Astrocyte (in vitro differentiated cells and primary cell): ENCODE data around the gene ZNF669. TPM values are rescaled to one million over a fixed set of nuclear protein-coding genes. Genes with fewer than 3 reads are reported as not detected.

Source experiments
- DNase-seq: peaks from one replicate; pipeline ENCODE4 v3.0.0-alpha.2; 2010; ENCODE audit warnings: low read depth
- FAIRE-seq: peaks from 2 replicates; lab custom pipeline; 2011; peaks lifted over from hg19 to GRCh38; lab: Jason Lieb, UNC
- H2AFZ ChIP-seq: 2 replicates; pipeline ENCODE4 v1.6.0; 2012; ENCODE audit warnings: low read depth, low read length, inconsistent platforms
- H3K27ac ChIP-seq: 2 replicates; pipeline ENCODE4 v1.5.1; 2011; ENCODE audit warnings: low read depth, low read length, inconsistent platforms
- H3K27me3 ChIP-seq: 2 replicates; pipeline ENCODE4 v1.6.0; 2011; ENCODE audit warnings: low read length, inconsistent platforms; ENCODE audit not compliant: insufficient read depth
- H3K36me3 ChIP-seq: 2 replicates; pipeline ENCODE4 v1.5.1; 2011; ENCODE audit warnings: low read length, inconsistent platforms; ENCODE audit not compliant: insufficient read depth
- H3K4me1 ChIP-seq: 2 replicates; pipeline ENCODE4 v1.5.1; 2011; ENCODE audit warnings: low read length, inconsistent platforms; ENCODE audit not compliant: insufficient read depth
- H3K4me2 ChIP-seq: 2 replicates; pipeline ENCODE4 v1.6.0; 2012; ENCODE audit warnings: low read length, inconsistent platforms
- H3K4me3 ChIP-seq: 2 replicates; pipeline ENCODE4 v1.5.1; 2011; ENCODE audit warnings: low read depth, mild to moderate bottlenecking, low read length, inconsistent platforms; ENCODE audit not compliant: insufficient read depth
- H3K79me2 ChIP-seq: 2 replicates; pipeline ENCODE4 v1.6.0; 2012; ENCODE audit warnings: mild to moderate bottlenecking, low read length, inconsistent platforms; ENCODE audit not compliant: insufficient read depth
- H3K9ac ChIP-seq: 2 replicates; pipeline ENCODE4 v1.6.0; 2012; ENCODE audit warnings: mild to moderate bottlenecking, low read length, inconsistent platforms
- H3K9me3 ChIP-seq: 2 replicates; pipeline ENCODE4 v1.5.1; 2012; ENCODE audit warnings: low read depth, mild to moderate bottlenecking, low read length, inconsistent platforms; ENCODE audit not compliant: insufficient read depth
- H4K20me1 ChIP-seq: 2 replicates; pipeline ENCODE4 v1.6.0; 2012; ENCODE audit warnings: low read length, inconsistent platforms; ENCODE audit not compliant: insufficient read depth
- H3K27ac Mint-ChIP-seq: one replicate; pipeline ENCODE4 v1.8.0; 2021; ENCODE audit warnings: mild to moderate bottlenecking, mixed read lengths; ENCODE audit not compliant: unreplicated experiment
- H3K27me3 Mint-ChIP-seq: one replicate; pipeline ENCODE4 v1.8.0; 2021; ENCODE audit warnings: low read depth, mixed read lengths; ENCODE audit not compliant: unreplicated experiment
- H3K36me3 Mint-ChIP-seq: one replicate; pipeline ENCODE4 v1.8.0; 2021; ENCODE audit warnings: low read depth, mixed read lengths; ENCODE audit not compliant: unreplicated experiment
- H3K4me1 Mint-ChIP-seq: one replicate; pipeline ENCODE4 v1.8.0; 2021; ENCODE audit warnings: low read depth, mixed read lengths; ENCODE audit not compliant: unreplicated experiment
- H3K4me3 Mint-ChIP-seq: one replicate; pipeline ENCODE4 v1.8.0; 2021; ENCODE audit warnings: mild to moderate bottlenecking, moderate library complexity, mixed read lengths; ENCODE audit not compliant: unreplicated experiment
- H3K9me3 Mint-ChIP-seq: one replicate; pipeline ENCODE4 v1.8.0; 2021; ENCODE audit warnings: mild to moderate bottlenecking, mixed read lengths; ENCODE audit not compliant: unreplicated experiment
- EZH2 ChIP-seq: IDR thresholded peaks from 2 replicates; pipeline ENCODE4 v1.6.1; 2012; ENCODE audit warnings: mild to moderate bottlenecking, low read length, inconsistent platforms; ENCODE audit not compliant: insufficient read depth
- total RNA-seq: library from RNA; stranded (reverse); gene quantifications from 2 replicates; pipeline ENCODE4 v1.2.1, GENCODE V29; 2021
- TF ChIP-seq, protein P1 (sequence below): IDR thresholded peaks from 2 replicates; pipeline ENCODE4 v1.5.1; 2011; ENCODE audit warnings: low read depth, mild to moderate bottlenecking, inconsistent platforms, low read length, moderate library complexity; ENCODE audit not compliant: insufficient read depth

ZNF669 gene
- total RNA-seq, 1 donor from 2014 or later = 9.4 TPM

DNA sequence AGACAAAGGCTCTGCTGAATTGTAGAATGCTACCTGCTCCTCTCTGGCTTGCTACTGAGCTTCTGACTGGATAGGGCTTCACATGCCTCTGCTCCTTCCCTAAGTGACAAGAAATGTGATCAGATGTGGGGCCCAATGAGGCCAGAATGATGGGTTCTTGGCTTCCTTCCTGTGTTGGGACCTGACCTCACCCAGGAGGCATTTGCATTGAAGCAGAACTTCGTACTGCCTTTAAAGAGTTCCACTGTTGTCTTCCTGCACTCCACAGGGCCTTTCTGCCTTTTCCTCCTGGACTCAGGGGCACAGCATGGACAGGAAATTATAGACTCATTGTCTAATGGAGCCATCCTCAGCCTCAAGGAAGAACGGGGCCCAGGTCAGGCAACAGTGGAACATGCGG lies 39.9 kb downstream of the ZNF669 start:
- Mint-ChIP-seq H3K27me3 (no peaks in the 10 kb centered on the region), H3K4me3 (no peak overlapping the region), H3K4me1 (no peaks in the 10 kb centered on the region), H3K27ac (no peak overlapping the region), H3K9me3 (peaks cover 13% of the 10 kb centered on the region), H3K36me3 (peaks cover 13% of the 10 kb centered on the region)
- Histone ChIP-seq H2AFZ (no peak overlapping the region), H3K79me2 (peaks cover 63% of the 10 kb centered on the region), H3K27me3 (no peaks in the 10 kb centered on the region), H3K9ac (no peak overlapping the region), H3K4me2 (no peak overlapping the region), H4K20me1 (peaks cover 4% of the 10 kb centered on the region), H3K36me3 (no peaks in the 10 kb centered on the region), H3K27ac (no peak overlapping the region), H3K4me3 (no peak overlapping the region), H3K4me1 (no peaks in the 10 kb centered on the region), H3K9me3 (no peaks in the 10 kb centered on the region)
- no peak for DNase-seq
- TF ChIP-seq, protein P1, sequence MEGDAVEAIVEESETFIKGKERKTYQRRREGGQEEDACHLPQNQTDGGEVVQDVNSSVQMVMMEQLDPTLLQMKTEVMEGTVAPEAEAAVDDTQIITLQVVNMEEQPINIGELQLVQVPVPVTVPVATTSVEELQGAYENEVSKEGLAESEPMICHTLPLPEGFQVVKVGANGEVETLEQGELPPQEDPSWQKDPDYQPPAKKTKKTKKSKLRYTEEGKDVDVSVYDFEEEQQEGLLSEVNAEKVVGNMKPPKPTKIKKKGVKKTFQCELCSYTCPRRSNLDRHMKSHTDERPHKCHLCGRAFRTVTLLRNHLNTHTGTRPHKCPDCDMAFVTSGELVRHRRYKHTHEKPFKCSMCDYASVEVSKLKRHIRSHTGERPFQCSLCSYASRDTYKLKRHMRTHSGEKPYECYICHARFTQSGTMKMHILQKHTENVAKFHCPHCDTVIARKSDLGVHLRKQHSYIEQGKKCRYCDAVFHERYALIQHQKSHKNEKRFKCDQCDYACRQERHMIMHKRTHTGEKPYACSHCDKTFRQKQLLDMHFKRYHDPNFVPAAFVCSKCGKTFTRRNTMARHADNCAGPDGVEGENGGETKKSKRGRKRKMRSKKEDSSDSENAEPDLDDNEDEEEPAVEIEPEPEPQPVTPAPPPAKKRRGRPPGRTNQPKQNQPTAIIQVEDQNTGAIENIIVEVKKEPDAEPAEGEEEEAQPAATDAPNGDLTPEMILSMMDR = no peak
- no peak for TF ChIP-seq EZH2
- FAIRE-seq = no peak

DNA sequence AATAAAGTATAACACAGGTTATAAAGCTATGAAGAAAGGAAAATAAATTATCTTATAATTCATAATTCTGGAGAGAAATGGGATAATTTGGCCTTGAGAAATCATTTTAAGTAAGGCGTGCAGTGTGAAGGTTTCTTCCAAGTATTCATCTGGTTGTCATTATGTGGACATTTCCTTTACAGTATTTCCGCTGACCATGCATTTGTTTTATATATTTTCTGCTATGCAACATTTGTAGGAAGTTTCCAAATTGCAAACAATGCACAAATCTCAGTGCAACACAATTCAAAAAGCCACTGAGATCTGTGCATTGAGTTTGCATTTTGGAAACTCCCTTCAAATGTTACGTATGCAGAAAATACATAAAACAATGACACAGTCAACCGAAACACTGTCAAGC lies 43.4 kb downstream of the ZNF669 start:
- H3K27me3 Mint-ChIP-seq = no peaks in the 10 kb centered on the region
- H3K27ac ChIP-seq = no peak overlapping the region
- no peak overlapping the region for H3K4me3 ChIP-seq
- TF ChIP-seq EZH2 = no peak
- TF ChIP-seq, protein P1 = no peak
- H3K27ac Mint-ChIP-seq = no peak overlapping the region
- no peaks in the 10 kb centered on the region for H3K36me3 ChIP-seq
- H3K4me1 ChIP-seq = no peaks in the 10 kb centered on the region
- DNase-seq (no peak), FAIRE-seq (no peak)
- H3K4me2 ChIP-seq = no peak overlapping the region
- H3K27me3 ChIP-seq = no peaks in the 10 kb centered on the region
- no peaks in the 10 kb centered on the region for H3K9me3 ChIP-seq
- H3K9me3 Mint-ChIP-seq = peaks cover 14% of the 10 kb centered on the region
- peaks cover 11% of the 10 kb centered on the region for H3K36me3 Mint-ChIP-seq
- H2AFZ ChIP-seq = no peak overlapping the region
- H3K4me3 Mint-ChIP-seq = no peak overlapping the region
- H3K4me1 Mint-ChIP-seq = no peaks in the 10 kb centered on the region
- H4K20me1 ChIP-seq = no peaks in the 10 kb centered on the region
- H3K9ac ChIP-seq = no peak overlapping the region
- peaks cover 68% of the 10 kb centered on the region for H3K79me2 ChIP-seq

DNA sequence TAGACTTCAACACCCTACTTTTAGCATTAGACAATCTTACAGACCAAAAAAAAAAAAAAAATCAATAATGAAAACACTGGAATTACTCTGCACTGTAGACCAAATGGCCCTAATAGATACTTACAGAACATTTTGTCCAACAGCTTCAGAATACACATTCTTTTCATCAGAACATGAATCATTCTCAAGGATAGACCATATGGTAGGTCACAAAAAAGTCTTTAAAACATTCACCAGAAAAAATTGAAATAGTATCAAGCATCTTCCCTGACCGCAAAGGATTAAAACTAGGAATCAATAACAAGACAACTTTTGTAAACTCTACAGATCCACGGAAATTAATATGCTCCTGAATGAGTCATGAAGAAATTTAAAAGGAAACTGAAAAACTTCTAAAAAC lies 48.1 kb downstream of the ZNF669 start:
- FAIRE-seq (no peak), DNase-seq (no peak)
- Mint-ChIP-seq H3K27ac (no peak overlapping the region), H3K9me3 (peaks cover 30% of the 10 kb centered on the region), H3K4me3 (no peak overlapping the region), H3K27me3 (no peaks in the 10 kb centered on the region), H3K4me1 (no peaks in the 10 kb centered on the region), H3K36me3 (peaks cover 16% of the 10 kb centered on the region)
- Histone ChIP-seq H3K4me2 (no peak overlapping the region), H3K9me3 (peaks cover 4% of the 10 kb centered on the region), H3K36me3 (no peaks in the 10 kb centered on the region), H3K79me2 (peaks cover 59% of the 10 kb centered on the region), H4K20me1 (no peaks in the 10 kb centered on the region), H3K4me3 (no peak overlapping the region), H3K4me1 (no peaks in the 10 kb centered on the region), H2AFZ (no peak overlapping the region), H3K9ac (no peak overlapping the region), H3K27ac (no peak overlapping the region), H3K27me3 (no peaks in the 10 kb centered on the region)
- TF ChIP-seq, protein P1 = no peak
- no peak for TF ChIP-seq EZH2
